ENCODE measurements around the gene SH2D1A. TPM values are rescaled to one million over a fixed set of nuclear protein-coding genes. Genes with fewer than 3 reads are reported as not detected.

The SH2D1A gene
- total and polyA plus RNA-seq, 4 donors: 0.27 to 2.1 (median 0.65) TPM

GRCh38 chrX:124392794-124393193, 46.4 kb downstream of the SH2D1A start:
- Histone ChIP-seq H3K4me1 (ENCODE audit: control insufficient read depth in 4 of 4, insufficient read depth in 4 of 4, low read length in 3 of 4) (no peaks in the 10 kb centered on the region), H3K9ac (ENCODE audit: low read depth in 1 of 2, low read length in 2 of 2) (no peak overlapping the region), H3K27me3 (ENCODE audit: control insufficient read depth in 4 of 4, insufficient read depth in 4 of 4, low read length in 3 of 4) (no peaks in the 10 kb centered on the region), H3K9me3 (ENCODE audit: control insufficient read depth in 4 of 4, low read length in 3 of 4) (no peaks in the 10 kb centered on the region), H3K27ac (ENCODE audit: low read depth in 1 of 2, low read length in 2 of 2) (no peak overlapping the region), H3K4me3 (ENCODE audit: low read depth in 1 of 3, low read length in 3 of 3) (no peak overlapping the region), H3K36me3 (ENCODE audit: control insufficient read depth in 4 of 4, insufficient read depth in 3 of 4, low read depth in 1 of 4, low read length in 3 of 4) (no peaks in the 10 kb centered on the region)
- no peak for DNase-seq (ENCODE audit: low spot score)
- TF ChIP-seq, protein P1, sequence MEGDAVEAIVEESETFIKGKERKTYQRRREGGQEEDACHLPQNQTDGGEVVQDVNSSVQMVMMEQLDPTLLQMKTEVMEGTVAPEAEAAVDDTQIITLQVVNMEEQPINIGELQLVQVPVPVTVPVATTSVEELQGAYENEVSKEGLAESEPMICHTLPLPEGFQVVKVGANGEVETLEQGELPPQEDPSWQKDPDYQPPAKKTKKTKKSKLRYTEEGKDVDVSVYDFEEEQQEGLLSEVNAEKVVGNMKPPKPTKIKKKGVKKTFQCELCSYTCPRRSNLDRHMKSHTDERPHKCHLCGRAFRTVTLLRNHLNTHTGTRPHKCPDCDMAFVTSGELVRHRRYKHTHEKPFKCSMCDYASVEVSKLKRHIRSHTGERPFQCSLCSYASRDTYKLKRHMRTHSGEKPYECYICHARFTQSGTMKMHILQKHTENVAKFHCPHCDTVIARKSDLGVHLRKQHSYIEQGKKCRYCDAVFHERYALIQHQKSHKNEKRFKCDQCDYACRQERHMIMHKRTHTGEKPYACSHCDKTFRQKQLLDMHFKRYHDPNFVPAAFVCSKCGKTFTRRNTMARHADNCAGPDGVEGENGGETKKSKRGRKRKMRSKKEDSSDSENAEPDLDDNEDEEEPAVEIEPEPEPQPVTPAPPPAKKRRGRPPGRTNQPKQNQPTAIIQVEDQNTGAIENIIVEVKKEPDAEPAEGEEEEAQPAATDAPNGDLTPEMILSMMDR (IDR thresholded peaks at IDR 0.05; ENCODE audit: low read depth, low read length, missing input control): no peak
- TF ChIP-seq, protein P2, sequence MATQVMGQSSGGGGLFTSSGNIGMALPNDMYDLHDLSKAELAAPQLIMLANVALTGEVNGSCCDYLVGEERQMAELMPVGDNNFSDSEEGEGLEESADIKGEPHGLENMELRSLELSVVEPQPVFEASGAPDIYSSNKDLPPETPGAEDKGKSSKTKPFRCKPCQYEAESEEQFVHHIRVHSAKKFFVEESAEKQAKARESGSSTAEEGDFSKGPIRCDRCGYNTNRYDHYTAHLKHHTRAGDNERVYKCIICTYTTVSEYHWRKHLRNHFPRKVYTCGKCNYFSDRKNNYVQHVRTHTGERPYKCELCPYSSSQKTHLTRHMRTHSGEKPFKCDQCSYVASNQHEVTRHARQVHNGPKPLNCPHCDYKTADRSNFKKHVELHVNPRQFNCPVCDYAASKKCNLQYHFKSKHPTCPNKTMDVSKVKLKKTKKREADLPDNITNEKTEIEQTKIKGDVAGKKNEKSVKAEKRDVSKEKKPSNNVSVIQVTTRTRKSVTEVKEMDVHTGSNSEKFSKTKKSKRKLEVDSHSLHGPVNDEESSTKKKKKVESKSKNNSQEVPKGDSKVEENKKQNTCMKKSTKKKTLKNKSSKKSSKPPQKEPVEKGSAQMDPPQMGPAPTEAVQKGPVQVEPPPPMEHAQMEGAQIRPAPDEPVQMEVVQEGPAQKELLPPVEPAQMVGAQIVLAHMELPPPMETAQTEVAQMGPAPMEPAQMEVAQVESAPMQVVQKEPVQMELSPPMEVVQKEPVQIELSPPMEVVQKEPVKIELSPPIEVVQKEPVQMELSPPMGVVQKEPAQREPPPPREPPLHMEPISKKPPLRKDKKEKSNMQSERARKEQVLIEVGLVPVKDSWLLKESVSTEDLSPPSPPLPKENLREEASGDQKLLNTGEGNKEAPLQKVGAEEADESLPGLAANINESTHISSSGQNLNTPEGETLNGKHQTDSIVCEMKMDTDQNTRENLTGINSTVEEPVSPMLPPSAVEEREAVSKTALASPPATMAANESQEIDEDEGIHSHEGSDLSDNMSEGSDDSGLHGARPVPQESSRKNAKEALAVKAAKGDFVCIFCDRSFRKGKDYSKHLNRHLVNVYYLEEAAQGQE (IDR thresholded peaks at IDR 0.05): no peak
- WGBS: 86% methylated on average over 3 of the region's 3 CpGs

GRCh38 chrX:124393238-124393637, 46.9 kb downstream of the SH2D1A start:
- Histone ChIP-seq H3K4me1 (ENCODE audit: control insufficient read depth in 4 of 4, insufficient read depth in 4 of 4, low read length in 3 of 4) (no peaks in the 10 kb centered on the region), H3K9me3 (ENCODE audit: control insufficient read depth in 4 of 4, low read length in 3 of 4) (no peaks in the 10 kb centered on the region), H3K36me3 (ENCODE audit: control insufficient read depth in 4 of 4, insufficient read depth in 3 of 4, low read depth in 1 of 4, low read length in 3 of 4) (no peaks in the 10 kb centered on the region), H3K9ac (ENCODE audit: low read depth in 1 of 2, low read length in 2 of 2) (no peak overlapping the region), H3K4me3 (ENCODE audit: low read depth in 1 of 3, low read length in 3 of 3) (no peak overlapping the region), H3K27ac (ENCODE audit: low read depth in 1 of 2, low read length in 2 of 2) (no peak overlapping the region), H3K27me3 (ENCODE audit: control insufficient read depth in 4 of 4, insufficient read depth in 4 of 4, low read length in 3 of 4) (no peaks in the 10 kb centered on the region)
- WGBS: 58% methylated on average over 1 of the region's 1 CpG
- TF ChIP-seq RAD21 (IDR thresholded peaks at IDR 0.05) (no peak), MAX (IDR thresholded peaks at IDR 0.05) (no peak), SP1 (IDR thresholded peaks at IDR 0.05) (no peak), GABPA (IDR thresholded peaks at IDR 0.05 in 1 of 2, conservative IDR thresholded peaks at IDR 0.05 in 1 of 2) (no peak), YY1 (IDR thresholded peaks at IDR 0.05) (no peak), ZBTB33 (IDR thresholded peaks at IDR 0.05) (no peak), RXRA (IDR thresholded peaks at IDR 0.05) (no peak)
- TF ChIP-seq, protein P1 (IDR thresholded peaks at IDR 0.05; ENCODE audit: low read depth, low read length, missing input control): no peak
- TF ChIP-seq, protein P2 (IDR thresholded peaks at IDR 0.05): no peak
- DNase-seq (ENCODE audit: low spot score): no peak
